ENCODE results near the gene CTIF. TPM values are rescaled to one million over a fixed set of nuclear protein-coding genes. Genes with fewer than 3 reads are reported as not detected.

The CTIF gene
- total and polyA plus RNA-seq, 11 donors: 21.2 to 93.0 (median 68.0) TPM

DNA sequence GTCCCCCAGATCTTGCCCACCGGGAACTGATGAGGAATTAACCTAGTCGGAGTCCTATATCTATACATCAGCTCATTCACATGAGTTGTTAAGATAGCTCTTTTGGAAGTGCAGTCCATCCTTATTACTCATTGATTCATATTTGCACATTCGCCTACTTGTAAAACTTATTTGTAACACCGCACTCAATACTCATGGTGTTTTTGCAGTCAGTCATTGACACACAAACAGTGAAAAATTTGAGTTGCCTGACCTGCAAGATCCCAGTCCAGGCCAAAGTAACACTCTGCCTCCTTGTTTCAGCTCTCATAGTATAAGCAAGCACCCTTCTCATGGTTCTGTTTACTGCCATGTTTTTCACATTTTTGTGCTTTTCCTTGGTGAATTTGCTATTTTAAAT is 180.6 kb downstream of the CTIF start:
- Histone ChIP-seq H3K4me3 (no peak overlapping the region), H3K36me3 (peaks cover 0 to 13% (median 0%) of the 10 kb centered on the region in 9 donors), H3K9me3 (no peaks in the 10 kb centered on the region), H3K27me3 (no peaks in the 10 kb centered on the region), H3K4me1 (peaks cover 0 to 46% (median 19%) of the 10 kb centered on the region in 12 donors), H3K27ac (no peak overlapping the region)
- ATAC-seq: no peak
- intact Hi-C loops (cut with DNase I): loop anchor here in 5 of 10 donors (10.0 kb wide), 4 partner anchors 45 to 455 kb away; no protein-coding TSS in a partner anchor
- 85 to 99% (median 94%) methylated on average over 4 of the region's 4 CpGs for WGBS, 4 donors
- no peak for DNase-seq
- TF ChIP-seq, protein P1, sequence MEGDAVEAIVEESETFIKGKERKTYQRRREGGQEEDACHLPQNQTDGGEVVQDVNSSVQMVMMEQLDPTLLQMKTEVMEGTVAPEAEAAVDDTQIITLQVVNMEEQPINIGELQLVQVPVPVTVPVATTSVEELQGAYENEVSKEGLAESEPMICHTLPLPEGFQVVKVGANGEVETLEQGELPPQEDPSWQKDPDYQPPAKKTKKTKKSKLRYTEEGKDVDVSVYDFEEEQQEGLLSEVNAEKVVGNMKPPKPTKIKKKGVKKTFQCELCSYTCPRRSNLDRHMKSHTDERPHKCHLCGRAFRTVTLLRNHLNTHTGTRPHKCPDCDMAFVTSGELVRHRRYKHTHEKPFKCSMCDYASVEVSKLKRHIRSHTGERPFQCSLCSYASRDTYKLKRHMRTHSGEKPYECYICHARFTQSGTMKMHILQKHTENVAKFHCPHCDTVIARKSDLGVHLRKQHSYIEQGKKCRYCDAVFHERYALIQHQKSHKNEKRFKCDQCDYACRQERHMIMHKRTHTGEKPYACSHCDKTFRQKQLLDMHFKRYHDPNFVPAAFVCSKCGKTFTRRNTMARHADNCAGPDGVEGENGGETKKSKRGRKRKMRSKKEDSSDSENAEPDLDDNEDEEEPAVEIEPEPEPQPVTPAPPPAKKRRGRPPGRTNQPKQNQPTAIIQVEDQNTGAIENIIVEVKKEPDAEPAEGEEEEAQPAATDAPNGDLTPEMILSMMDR (IDR thresholded peaks at IDR 0.05): no peak
- TF ChIP-seq POLR2A (IDR thresholded peaks at IDR 0.05): no peak

DNA sequence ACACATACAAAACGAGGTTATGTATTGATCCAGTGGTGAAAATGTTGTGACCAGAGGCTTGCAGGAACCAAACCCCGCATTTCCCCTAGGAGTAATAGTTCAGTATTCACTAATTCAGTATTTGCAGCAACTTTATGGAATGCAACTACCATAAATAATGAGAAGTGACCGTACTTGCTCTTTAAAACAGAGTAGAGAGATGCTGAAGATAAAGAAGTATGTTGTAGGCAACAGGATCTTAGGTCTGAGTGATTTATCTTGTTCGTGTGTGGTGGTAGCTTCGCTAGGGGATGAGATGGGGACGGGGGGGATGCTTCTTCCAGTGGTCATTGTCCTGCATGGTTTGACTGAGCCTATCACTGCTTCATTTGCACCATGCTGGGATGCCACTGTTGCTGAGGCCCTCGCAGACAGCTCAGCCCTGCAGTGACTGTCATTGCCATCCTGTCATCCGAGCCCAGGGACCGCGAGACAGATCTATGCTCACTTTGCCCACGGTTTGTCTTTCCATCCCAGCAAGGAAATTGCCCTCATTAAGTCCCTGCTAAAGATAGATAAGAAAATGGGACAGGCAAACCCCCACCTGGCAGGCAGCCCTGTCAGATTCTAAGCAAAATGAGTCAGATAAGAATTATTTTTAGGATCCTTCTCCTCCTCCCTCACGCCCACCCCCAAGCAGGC is 181.3 kb downstream of the CTIF start:
- DNase-seq (no peak), ATAC-seq (no peak)
- TF ChIP-seq, protein P1 (IDR thresholded peaks at IDR 0.05): no peak
- TF ChIP-seq POLR2A (IDR thresholded peaks at IDR 0.05): no peak
- Histone ChIP-seq H3K4me1 (peaks cover 0 to 38% (median 18%) of the 10 kb centered on the region in 12 donors), H3K9me3 (no peaks in the 10 kb centered on the region), H3K36me3 (peaks cover 0 to 13% (median 0%) of the 10 kb centered on the region in 9 donors), H3K27ac (no peak overlapping the region), H3K4me3 (no peak overlapping the region), H3K27me3 (no peaks in the 10 kb centered on the region)
- intact Hi-C loops (cut with DNase I): loop anchor here in 5 of 10 donors (10.0 kb wide), 4 partner anchors 45 to 455 kb away; no protein-coding TSS in a partner anchor
- 69 to 75% (median 71%) methylated on average over 12 of the region's 12 CpGs for WGBS, 4 donors

DNA sequence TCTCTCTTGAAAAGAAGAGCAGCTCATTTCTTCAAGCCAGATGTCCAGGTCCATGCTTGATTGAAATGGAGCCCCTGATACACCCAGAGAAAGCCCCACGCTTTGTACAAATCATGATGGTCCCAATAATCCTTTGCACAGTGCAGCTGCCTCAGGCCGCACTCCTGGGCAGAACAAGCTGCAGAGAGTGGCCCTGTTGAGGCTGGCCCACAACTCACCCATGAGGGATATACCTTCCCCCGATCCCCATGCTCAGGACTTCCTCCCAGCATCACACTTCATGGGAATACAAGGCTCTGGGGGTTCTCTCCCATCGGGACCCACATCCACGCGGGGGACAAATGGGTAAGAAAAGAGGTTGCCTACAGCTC is 181.8 kb downstream of the CTIF start:
- no peaks in the 10 kb centered on the region for H3K9me3 ChIP-seq
- TF ChIP-seq POLR2A (IDR thresholded peaks at IDR 0.05): no peak
- TF ChIP-seq, protein P1 (IDR thresholded peaks at IDR 0.05): no peak
- WGBS, 4 donors: 93 to 98% (median 95%) methylated on average over 6 of the region's 6 CpGs
- DNase-seq: no peak
- no peak overlapping the region for H3K27ac ChIP-seq
- peaks cover 0 to 33% (median 15%) of the 10 kb centered on the region in 12 donors for H3K4me1 ChIP-seq
- H3K4me3 ChIP-seq: no peak overlapping the region
- no peaks in the 10 kb centered on the region for H3K27me3 ChIP-seq
- H3K36me3 ChIP-seq: peaks cover 0 to 13% (median 0%) of the 10 kb centered on the region in 9 donors
- ATAC-seq: no peak
- intact Hi-C loops (cut with DNase I): no loop called here

DNA sequence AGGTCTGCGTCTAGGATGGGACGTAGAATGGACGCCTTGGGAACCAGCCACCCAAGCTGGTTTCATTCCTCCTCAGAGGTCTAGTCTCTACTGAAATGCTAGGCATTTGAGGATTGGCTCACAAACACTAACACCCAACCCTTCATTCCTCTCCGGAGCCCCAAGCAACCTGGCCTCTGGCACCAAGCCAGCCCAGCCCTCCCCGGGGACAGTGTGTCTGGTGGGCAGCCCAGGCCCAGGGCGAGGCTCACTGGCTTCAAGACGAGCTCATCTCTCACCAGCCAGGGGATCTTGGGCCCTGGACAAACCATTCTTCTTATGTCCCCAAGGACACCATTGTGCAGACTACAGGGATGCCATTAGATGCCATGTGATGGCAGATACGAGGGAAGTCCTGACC is 182.5 kb downstream of the CTIF start:
- no peak overlapping the region for H3K4me3 ChIP-seq
- ATAC-seq: no peak
- H3K27me3 ChIP-seq: no peaks in the 10 kb centered on the region
- intact Hi-C loops (cut with DNase I): no loop called here
- 64 to 77% (median 71%) methylated on average over 8 of the region's 8 CpGs for WGBS, 4 donors
- H3K27ac ChIP-seq: no peak overlapping the region
- H3K36me3 ChIP-seq: peaks cover 0 to 13% (median 0%) of the 10 kb centered on the region in 9 donors
- DNase-seq: no peak
- H3K9me3 ChIP-seq: peaks cover 0 to under 1% (median 0%) of the 10 kb centered on the region in 12 donors
- TF ChIP-seq, protein P1 (IDR thresholded peaks at IDR 0.05): no peak
- TF ChIP-seq POLR2A (IDR thresholded peaks at IDR 0.05): no peak
- peaks cover 0 to 26% (median 9%) of the 10 kb centered on the region in 12 donors for H3K4me1 ChIP-seq

Data from heart left ventricle (tissue), 16 donors.